GM21360 (cell line): ENCODE data around the gene AXL.
"Not testable (repeated sequence)": the region's sequence is repeated elsewhere in the genome, so short reads cannot be mapped to it uniquely, and the experiment has no call there.

Source experiments
- ATAC-seq: cut with Tn5 transposase; IDR thresholded peaks from one replicate; pipeline ENCODE4 v1.9.1; 2021; ENCODE audit warnings: mild to moderate bottlenecking, moderate library complexity; ENCODE audit not compliant: unreplicated experiment

AXL gene

GRCh38 chr19:41218615-41219507 is at the start of gene AXL:
Gene AXL, plus strand, starts transcription at chr19:41219223. Its CDS starts 170 bp downstream, at chr19:41219393.
- ATAC-seq: no peak

- ATAC-seq: no peak
Observed at GRCh38 chr19:41172297-41173164, 46.5 kb upstream of the AXL start.

- no peak for ATAC-seq
Observed at GRCh38 chr19:41174297-41174928, 44.6 kb upstream of the AXL start.

- no peak for ATAC-seq
Observed at GRCh38 chr19:41175801-41176777, 42.9 kb upstream of the AXL start.

DNA sequence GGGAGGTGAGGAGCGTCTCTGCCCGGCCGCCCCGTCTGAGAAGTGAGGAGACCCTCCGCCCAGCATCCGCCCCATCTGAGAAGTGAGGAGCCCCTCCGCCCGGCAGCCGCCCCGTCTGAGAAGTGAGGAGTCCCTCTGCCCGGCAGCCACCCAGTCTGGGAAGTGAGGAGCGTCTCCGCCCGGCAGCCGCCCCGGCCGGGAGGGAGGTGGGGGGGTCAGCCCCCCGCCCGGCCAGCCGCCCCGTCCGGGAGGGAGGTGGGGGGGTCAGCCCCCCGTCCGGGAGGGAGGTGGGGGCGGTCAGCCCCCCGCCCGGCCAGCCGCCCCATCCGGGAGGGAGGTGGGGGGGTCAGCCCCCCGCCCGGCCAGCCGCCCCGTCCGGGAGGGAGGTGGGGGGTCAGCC is 38.9 kb upstream of the AXL start:
- not testable (repeated sequence) for ATAC-seq

- no peak for ATAC-seq
Observed at GRCh38 chr19:41186971-41187883, 31.8 kb upstream of the AXL start.

DNA sequence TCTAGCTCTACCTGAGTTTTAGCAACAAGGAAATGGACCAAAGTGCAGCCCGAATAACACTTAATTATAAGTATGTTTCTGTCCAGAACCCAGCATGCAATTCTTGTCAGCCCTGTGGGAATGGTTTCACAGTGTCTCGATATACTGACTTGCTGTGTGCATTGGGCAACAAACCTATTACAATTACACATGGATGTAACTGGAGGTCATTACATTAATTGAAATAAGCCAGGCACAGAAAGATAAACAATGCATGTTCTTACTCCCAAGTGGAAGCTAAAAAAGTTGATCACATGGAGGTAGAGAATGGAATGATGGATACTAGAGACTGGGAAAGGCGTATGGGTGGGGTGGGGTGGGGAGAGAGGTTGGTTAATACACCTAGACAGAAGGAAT is 31.1 kb upstream of the AXL start:
- ATAC-seq: no peak

GRCh38 chr19:41189425-41190065 is 29.5 kb upstream of the AXL start:
- ATAC-seq: no peak

- ATAC-seq: no peak
Observed at GRCh38 chr19:41192574-41193429, 26.2 kb upstream of the AXL start, which contains the start of gene CYP2S1. Gene CYP2S1, plus strand, starts transcription at chr19:41193219. Its CDS starts 46 bp downstream, at chr19:41193265.

GRCh38 chr19:41193430-41194156 is 25.4 kb upstream of the AXL start:
- ATAC-seq: no peak

DNA sequence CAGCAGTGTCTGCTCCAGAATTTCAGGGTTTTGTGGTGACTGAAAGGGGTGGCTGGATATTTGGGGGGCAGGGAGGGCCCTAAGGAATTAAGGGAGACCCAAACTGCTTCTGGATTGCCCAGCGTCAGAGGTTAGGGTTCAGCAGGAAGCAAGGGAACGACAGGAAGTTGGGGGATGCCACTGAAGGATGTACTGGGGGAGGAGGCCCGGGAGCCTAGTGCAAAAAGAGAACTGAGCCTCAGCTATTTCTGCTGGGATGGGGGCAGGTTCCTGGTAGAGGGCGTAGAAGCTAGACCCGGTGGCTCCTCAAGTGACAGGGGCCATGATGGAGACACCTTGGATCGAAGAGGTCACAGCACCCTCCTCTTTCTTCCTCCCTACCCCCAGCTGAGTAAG is 24.9 kb upstream of the AXL start:
- no peak for ATAC-seq

- ATAC-seq: no peak
Observed at GRCh38 chr19:41195675-41196497, 23.1 kb upstream of the AXL start.

GRCh38 chr19:41198559-41198958 is 20.5 kb upstream of the AXL start:
- ATAC-seq: no peak

DNA sequence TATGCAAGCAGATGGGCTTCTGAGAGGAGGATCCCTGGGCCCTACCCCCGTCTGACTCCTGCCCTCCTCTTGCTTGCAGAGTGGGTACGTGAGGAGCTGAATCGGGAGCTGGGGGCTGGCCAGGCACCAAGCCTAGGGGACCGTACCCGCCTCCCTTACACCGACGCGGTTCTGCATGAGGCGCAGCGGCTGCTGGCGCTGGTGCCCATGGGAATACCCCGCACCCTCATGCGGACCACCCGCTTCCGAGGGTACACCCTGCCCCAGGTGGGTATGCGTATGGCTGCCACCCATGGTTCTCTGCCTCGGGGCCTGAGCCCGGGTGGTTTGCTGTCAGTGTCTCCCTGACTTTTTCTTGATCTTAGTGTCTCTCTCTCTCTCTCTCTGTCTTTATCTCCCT is 15.7 kb upstream of the AXL start:
- ATAC-seq: no peak

GRCh38 chr19:41204338-41204737 is 14.7 kb upstream of the AXL start:
- ATAC-seq: not testable (repeated sequence)

DNA sequence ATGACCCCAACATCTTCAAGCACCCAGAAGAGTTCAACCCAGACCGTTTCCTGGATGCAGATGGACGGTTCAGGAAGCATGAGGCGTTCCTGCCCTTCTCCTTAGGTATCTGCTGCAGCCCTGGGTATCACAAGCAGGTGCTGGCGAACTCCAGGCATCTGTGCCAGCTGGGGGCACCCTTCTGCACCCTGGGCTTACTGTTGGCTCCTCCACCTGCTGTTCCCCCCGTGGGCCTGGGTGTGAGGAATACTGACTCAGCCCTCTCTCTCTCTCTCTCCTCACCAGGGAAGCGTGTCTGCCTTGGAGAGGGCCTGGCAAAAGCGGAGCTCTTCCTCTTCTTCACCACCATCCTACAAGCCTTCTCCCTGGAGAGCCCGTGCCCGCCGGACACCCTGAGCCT is 13.0 kb upstream of the AXL start:
- no peak for ATAC-seq
